ENCODE data around the gene COMMD1.
"Not testable (repeated sequence)": the region's sequence is repeated elsewhere in the genome, so short reads cannot be mapped to it uniquely, and the experiment has no call there.

The COMMD1 gene

GRCh38 chr2:62030902-62031301 lies 125.4 kb downstream of the COMMD1 start:
- H3K4me3 ChIP-seq (ENCODE audit: low read depth, low read length) = no peak overlapping the region
- no peak for TF ChIP-seq CTCF (IDR thresholded peaks at IDR 0.05; ENCODE audit: borderline replicate concordance, insufficient read depth, low read depth, low read length)

- no peak for TF ChIP-seq CTCF (IDR thresholded peaks at IDR 0.05; ENCODE audit: borderline replicate concordance, insufficient read depth, low read depth, low read length)
- no peak overlapping the region for H3K4me3 ChIP-seq (ENCODE audit: low read depth, low read length)
These were observed 126.6 kb downstream of the COMMD1 start for GRCh38 chr2:62032096-62032495.

GRCh38 chr2:62034715-62035114 lies 129.2 kb downstream of the COMMD1 start:
- H3K4me3 ChIP-seq (ENCODE audit: low read depth, low read length) = no peak overlapping the region
- TF ChIP-seq CTCF (IDR thresholded peaks at IDR 0.05; ENCODE audit: borderline replicate concordance, insufficient read depth, low read depth, low read length) = no peak

GRCh38 chr2:62036229-62036628 lies 130.8 kb downstream of the COMMD1 start:
- no peak for TF ChIP-seq CTCF (IDR thresholded peaks at IDR 0.05; ENCODE audit: borderline replicate concordance, insufficient read depth, low read depth, low read length)
- H3K4me3 ChIP-seq (ENCODE audit: low read depth, low read length) = no peak overlapping the region

- H3K4me3 ChIP-seq (ENCODE audit: low read depth, low read length) = no peak overlapping the region
- TF ChIP-seq CTCF (IDR thresholded peaks at IDR 0.05; ENCODE audit: borderline replicate concordance, insufficient read depth, low read depth, low read length) = no peak
These were observed 131.3 kb downstream of the COMMD1 start for GRCh38 chr2:62036761-62037250.

- no peak overlapping the region for H3K4me3 ChIP-seq (ENCODE audit: low read depth, low read length)
- TF ChIP-seq CTCF (IDR thresholded peaks at IDR 0.05; ENCODE audit: borderline replicate concordance, insufficient read depth, low read depth, low read length) = no peak
These were observed 133.7 kb downstream of the COMMD1 start for GRCh38 chr2:62038975-62039771.

- H3K4me3 ChIP-seq (ENCODE audit: low read depth, low read length) = no peak overlapping the region
- no peak for TF ChIP-seq CTCF (IDR thresholded peaks at IDR 0.05; ENCODE audit: borderline replicate concordance, insufficient read depth, low read depth, low read length)
These were observed 135.5 kb downstream of the COMMD1 start for GRCh38 chr2:62040926-62041325.

- not testable (repeated sequence) for H3K4me3 ChIP-seq (ENCODE audit: low read depth, low read length)
These were observed 136.4 kb downstream of the COMMD1 start for GRCh38 chr2:62041701-62042385.

Measured in GM12875 (cell line).